Measurements from ENCODE around the gene SPARC. TPM values are rescaled to one million over a fixed set of nuclear protein-coding genes. Genes with fewer than 3 reads are reported as not detected.

The SPARC gene
- total RNA-seq, 1 donor from 2014 or later: 158 TPM

DNA sequence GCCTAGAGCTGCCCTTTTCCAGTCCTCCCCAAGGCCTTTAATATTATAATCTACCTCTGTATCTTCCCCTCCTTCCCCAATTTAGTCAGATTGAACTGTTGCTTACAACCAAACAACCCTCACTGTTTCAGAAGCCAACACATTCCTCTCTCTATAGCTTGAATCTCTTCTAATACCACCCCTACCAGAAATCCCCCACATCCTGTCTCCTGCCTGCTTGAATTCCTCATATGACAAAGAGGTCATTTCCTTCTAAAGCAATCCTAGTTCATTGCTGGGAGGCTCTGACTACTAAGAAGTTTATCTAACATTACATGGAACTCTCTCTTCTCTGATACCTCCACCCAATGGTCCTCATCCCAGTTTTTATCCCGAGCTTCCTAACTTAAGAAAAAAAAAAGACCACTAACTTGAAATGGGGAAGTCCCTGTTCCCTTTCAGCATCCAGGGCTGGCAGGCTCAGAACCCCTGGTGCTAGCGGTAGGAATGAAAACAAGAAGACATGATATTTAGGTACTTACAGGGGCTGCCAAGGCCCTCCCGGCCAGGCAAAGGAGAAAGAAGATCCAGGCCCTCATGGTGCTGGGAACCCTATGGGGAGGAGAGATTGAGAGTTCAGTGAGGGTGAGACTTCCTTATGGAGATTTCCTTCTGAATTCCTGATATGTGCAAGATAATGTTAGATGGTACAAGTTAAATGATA is 11.0 kb downstream of the SPARC start:
- no peak overlapping the region for H3K27ac ChIP-seq
- H4K20me1 ChIP-seq (ENCODE audit: low read depth): no peaks in the 10 kb centered on the region
- no peak overlapping the region for H3K9ac ChIP-seq
- peaks cover 28% of the 10 kb centered on the region for H3K36me3 Mint-ChIP-seq
- no peaks in the 10 kb centered on the region for H3K9me3 Mint-ChIP-seq
- no peak overlapping the region for H3K4me2 ChIP-seq
- no peak overlapping the region for H3K4me3 ChIP-seq
- no peaks in the 10 kb centered on the region for H3K27me3 ChIP-seq
- no peaks in the 10 kb centered on the region for H3F3A ChIP-seq (ENCODE audit: low read depth)
- peaks cover 36% of the 10 kb centered on the region for H3K4me1 Mint-ChIP-seq
- TF ChIP-seq EZH2phosphoT487 (IDR thresholded peaks at IDR 0.05) (no peak), EZH2 (IDR thresholded peaks at IDR 0.05) (no peak)
- TF ChIP-seq, protein P1, sequence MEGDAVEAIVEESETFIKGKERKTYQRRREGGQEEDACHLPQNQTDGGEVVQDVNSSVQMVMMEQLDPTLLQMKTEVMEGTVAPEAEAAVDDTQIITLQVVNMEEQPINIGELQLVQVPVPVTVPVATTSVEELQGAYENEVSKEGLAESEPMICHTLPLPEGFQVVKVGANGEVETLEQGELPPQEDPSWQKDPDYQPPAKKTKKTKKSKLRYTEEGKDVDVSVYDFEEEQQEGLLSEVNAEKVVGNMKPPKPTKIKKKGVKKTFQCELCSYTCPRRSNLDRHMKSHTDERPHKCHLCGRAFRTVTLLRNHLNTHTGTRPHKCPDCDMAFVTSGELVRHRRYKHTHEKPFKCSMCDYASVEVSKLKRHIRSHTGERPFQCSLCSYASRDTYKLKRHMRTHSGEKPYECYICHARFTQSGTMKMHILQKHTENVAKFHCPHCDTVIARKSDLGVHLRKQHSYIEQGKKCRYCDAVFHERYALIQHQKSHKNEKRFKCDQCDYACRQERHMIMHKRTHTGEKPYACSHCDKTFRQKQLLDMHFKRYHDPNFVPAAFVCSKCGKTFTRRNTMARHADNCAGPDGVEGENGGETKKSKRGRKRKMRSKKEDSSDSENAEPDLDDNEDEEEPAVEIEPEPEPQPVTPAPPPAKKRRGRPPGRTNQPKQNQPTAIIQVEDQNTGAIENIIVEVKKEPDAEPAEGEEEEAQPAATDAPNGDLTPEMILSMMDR (IDR thresholded peaks at IDR 0.05): no peak
- no peaks in the 10 kb centered on the region for H3K36me3 ChIP-seq
- H3K4me3 Mint-ChIP-seq: no peak overlapping the region
- no peaks in the 10 kb centered on the region for H3K27me3 Mint-ChIP-seq (ENCODE audit: insufficient read depth, low read depth)
- peaks cover 28% of the 10 kb centered on the region for H3K4me1 ChIP-seq
- H2AFZ ChIP-seq (replicated peaks): no peak overlapping the region
- H3K27ac Mint-ChIP-seq: peak overlapping the region; percentile 53
- DNase-seq (ENCODE audit: low spot score): no peak
- no peaks in the 10 kb centered on the region for H3K79me2 ChIP-seq (ENCODE audit: low read depth)
- no peaks in the 10 kb centered on the region for H3K9me3 ChIP-seq (ENCODE audit: low read depth)

GRCh38 chr5:151674626-151675610 is 11.8 kb downstream of the SPARC start:
- Histone ChIP-seq H3K36me3 (no peaks in the 10 kb centered on the region), H2AFZ (replicated peaks) (no peak overlapping the region), H3K4me3 (no peak overlapping the region), H4K20me1 (ENCODE audit: low read depth) (no peaks in the 10 kb centered on the region), H3K9ac (no peak overlapping the region), H3K79me2 (ENCODE audit: low read depth) (no peaks in the 10 kb centered on the region), H3F3A (ENCODE audit: low read depth) (no peaks in the 10 kb centered on the region), H3K4me2 (no peak overlapping the region), H3K9me3 (ENCODE audit: low read depth) (no peaks in the 10 kb centered on the region), H3K27ac (no peak overlapping the region), H3K27me3 (no peaks in the 10 kb centered on the region), H3K4me1 (peaks cover 28% of the 10 kb centered on the region)
- H3K27ac Mint-ChIP-seq: no peak overlapping the region
- no peaks in the 10 kb centered on the region for H3K9me3 Mint-ChIP-seq
- H3K36me3 Mint-ChIP-seq: peaks cover 34% of the 10 kb centered on the region
- H3K4me1 Mint-ChIP-seq: peaks cover 36% of the 10 kb centered on the region
- TF ChIP-seq, protein P1 (IDR thresholded peaks at IDR 0.05): no peak
- TF ChIP-seq EZH2 (IDR thresholded peaks at IDR 0.05) (no peak), EZH2phosphoT487 (IDR thresholded peaks at IDR 0.05) (no peak)
- no peak overlapping the region for H3K4me3 Mint-ChIP-seq
- DNase-seq (ENCODE audit: low spot score): no peak
- H3K27me3 Mint-ChIP-seq (ENCODE audit: insufficient read depth, low read depth): no peaks in the 10 kb centered on the region

- no peaks in the 10 kb centered on the region for H3K27me3 ChIP-seq
- peaks cover 47% of the 10 kb centered on the region for H3K36me3 Mint-ChIP-seq
- no peaks in the 10 kb centered on the region for H3F3A ChIP-seq (ENCODE audit: low read depth)
- no peaks in the 10 kb centered on the region for H3K79me2 ChIP-seq (ENCODE audit: low read depth)
- peaks cover 28% of the 10 kb centered on the region for H3K4me1 Mint-ChIP-seq
- no peak overlapping the region for H3K4me3 ChIP-seq
- no peaks in the 10 kb centered on the region for H3K9me3 Mint-ChIP-seq
- H3K4me2 ChIP-seq: no peak overlapping the region
- no peak for DNase-seq (ENCODE audit: low spot score)
- H3K4me3 Mint-ChIP-seq: no peak overlapping the region
- no peaks in the 10 kb centered on the region for H4K20me1 ChIP-seq (ENCODE audit: low read depth)
- no peak overlapping the region for H3K9ac ChIP-seq
- no peak for TF ChIP-seq EZH2phosphoT487 (IDR thresholded peaks at IDR 0.05)
- TF ChIP-seq, protein P1 (IDR thresholded peaks at IDR 0.05): no peak
- no peak overlapping the region for H3K27ac Mint-ChIP-seq
- H3K36me3 ChIP-seq: no peaks in the 10 kb centered on the region
- H3K9me3 ChIP-seq (ENCODE audit: low read depth): no peaks in the 10 kb centered on the region
- H3K27me3 Mint-ChIP-seq (ENCODE audit: insufficient read depth, low read depth): no peaks in the 10 kb centered on the region
- peaks cover 28% of the 10 kb centered on the region for H3K4me1 ChIP-seq
- H3K27ac ChIP-seq: no peak overlapping the region
- H2AFZ ChIP-seq (replicated peaks): no peak overlapping the region
These were observed 13.3 kb downstream of the SPARC start for GRCh38 chr5:151673421-151673820.
